Endothelial cell of umbilical vein (primary cell): ENCODE measurements around the gene PLXNB3. TPM values are rescaled to one million over a fixed set of nuclear protein-coding genes. Genes with fewer than 3 reads are reported as not detected.

Source experiments
- BruUV-seq: library from RNA; stranded (reverse); fragments of 400-500 nt; replicated peaks from 2 replicates; lab custom pipeline; 2021; lab: Mats Ljungman, UMichigan
- CTCF ChIA-PET: fragments of 300-600, 350-600 bp; sonication (Branson Sonifier 250); formaldehyde crosslinking; loops from one replicate; lab custom pipeline; 2021; ENCODE audit warnings: antibody characterized with exemption, inconsistent platforms; lab: Charles Lee
- POLR2A ChIA-PET: fragments of 300-600, 350-600 bp; sonication (Branson Sonifier 250); formaldehyde crosslinking; loops from one replicate; lab custom pipeline; 2021; ENCODE audit warnings: antibody characterized with exemption, inconsistent platforms; lab: Charles Lee
- DNase-seq: peaks from one replicate; pipeline ENCODE4 v3.0.0-alpha.2; 2011; ENCODE audit warnings: low read depth, low spot score
- FAIRE-seq: peaks from 2 replicates; lab custom pipeline; 2011; peaks lifted over from hg19 to GRCh38; lab: Jason Lieb, UNC
- H2AFZ ChIP-seq: 2 replicates; pipeline ENCODE4 v1.6.0; 2012; ENCODE audit warnings: low read depth, low read length, control low read depth, inconsistent platforms
- H3K27ac ChIP-seq: 2 replicates; pipeline ENCODE4 v1.5.1; 2011; ENCODE audit warnings: low read depth, mild to moderate bottlenecking, control low read depth, low read length, moderate library complexity; ENCODE audit not compliant: insufficient read depth
- H3K27me3 ChIP-seq, 2 experiments: 2 replicates each; pipeline versions ENCODE4 v1.6.0 to v1.6.1; 2011; ENCODE audit warnings: low read length in 2 of 2, mixed read lengths in 1 of 2; ENCODE audit not compliant: control insufficient read depth in 2 of 2, insufficient read depth in 2 of 2
- H3K36me3 ChIP-seq, 2 experiments: 2 replicates in 1 of 2; 3 replicates in 1 of 2; pipeline ENCODE4 v1.5.1; 2011; ENCODE audit warnings: low read length in 2 of 2, mild to moderate bottlenecking in 1 of 2, moderate library complexity in 1 of 2; ENCODE audit not compliant: control insufficient read depth in 2 of 2, insufficient read depth in 2 of 2; ENCODE audit errors: extremely low read depth in 1 of 2
- H3K4me1 ChIP-seq: 3 replicates; pipeline ENCODE4 v1.5.1; 2011; ENCODE audit warnings: mild to moderate bottlenecking, low read length; ENCODE audit not compliant: control insufficient read depth, insufficient read depth; ENCODE audit errors: extremely low read depth
- H3K4me2 ChIP-seq: 2 replicates; pipeline ENCODE4 v1.6.1; 2011; ENCODE audit warnings: low read length, control low read depth, mixed read lengths; ENCODE audit not compliant: insufficient read depth
- H3K4me3 ChIP-seq, 3 experiments: fragments of 200-600 bp in 1 of 3; sonication (generic), shearing (Covaris generic) in 1 of 3; replicated peaks in 1 of 3; 2 replicates each; pipeline ENCODE4 v1.5.1; 2011 to 2016; ENCODE audit warnings: control low read depth in 3 of 3, low read length in 3 of 3, mild to moderate bottlenecking in 2 of 3, inconsistent platforms in 1 of 3, low read depth in 1 of 3, moderate library complexity in 1 of 3; ENCODE audit not compliant: insufficient read depth in 1 of 3
- H3K79me2 ChIP-seq: 2 replicates; pipeline ENCODE4 v1.6.0; 2012; ENCODE audit warnings: low read length, inconsistent platforms; ENCODE audit not compliant: control insufficient read depth, insufficient read depth
- H3K9ac ChIP-seq: replicated peaks from 2 replicates; pipeline ENCODE3; 2011; ENCODE audit warnings: low read length, control low read depth; ENCODE audit not compliant: insufficient read depth; ENCODE audit errors: extremely low read depth
- H3K9me1 ChIP-seq: replicated peaks from 3 replicates; pipeline ENCODE4 v1.6.0; 2011; ENCODE audit warnings: mild to moderate bottlenecking, low read length; ENCODE audit not compliant: control insufficient read depth, insufficient read depth; ENCODE audit errors: extremely low read depth
- H3K9me3 ChIP-seq: replicated peaks from 2 replicates; pipeline ENCODE4 v1.5.1; 2012; ENCODE audit warnings: low read length, inconsistent platforms; ENCODE audit not compliant: control insufficient read depth, insufficient read depth
- H4K20me1 ChIP-seq: replicated peaks from 2 replicates; pipeline ENCODE3; 2011; ENCODE audit warnings: mild to moderate bottlenecking, low read length; ENCODE audit not compliant: control insufficient read depth, insufficient read depth; ENCODE audit errors: extremely low read depth
- EZH2 ChIP-seq: IDR thresholded peaks from 2 replicates; pipeline ENCODE4 v1.6.1; 2012; ENCODE audit warnings: borderline replicate concordance, low read depth, mild to moderate bottlenecking, moderate library complexity, low read length, inconsistent platforms; ENCODE audit not compliant: severe bottlenecking
- FOS ChIP-seq: IDR thresholded peaks from 2 replicates; pipeline ENCODE4 v1.6.1; 2011; ENCODE audit warnings: mild to moderate bottlenecking, low read length, moderate library complexity, borderline replicate concordance; ENCODE audit not compliant: insufficient read depth
- GATA2 ChIP-seq: IDR thresholded peaks from 2 replicates; pipeline ENCODE4 v1.7.0; 2011; ENCODE audit warnings: low read depth, mild to moderate bottlenecking, moderate library complexity, mixed read lengths, low read length; ENCODE audit not compliant: insufficient read length, insufficient read depth
- JUN ChIP-seq: IDR thresholded peaks from 2 replicates; pipeline ENCODE4 v1.6.1; 2011; ENCODE audit warnings: borderline replicate concordance, low read depth; ENCODE audit not compliant: insufficient read length, insufficient read depth
- MAX ChIP-seq: IDR thresholded peaks from 2 replicates; pipeline ENCODE4 v1.6.1; 2011; ENCODE audit not compliant: insufficient read depth, insufficient read length
- MYC ChIP-seq: IDR thresholded peaks from one replicate; pipeline ENCODE4 v1.6.1; 2011; ENCODE audit warnings: mild to moderate bottlenecking, low read depth, low read length
- POLR2A ChIP-seq: IDR thresholded peaks from 2 replicates; pipeline ENCODE4 v1.6.1; 2012; ENCODE audit warnings: low read depth, mild to moderate bottlenecking, control low read depth, low read length
- POLR2AphosphoS5 ChIP-seq: IDR thresholded peaks from 2 replicates; pipeline ENCODE4 v1.6.1; 2012; ENCODE audit warnings: low read depth, mild to moderate bottlenecking, control low read depth, low read length, moderate library complexity; ENCODE audit not compliant: insufficient read depth
- dilution Hi-C: fragments of 300-500 bp; cut with MboI; formaldehyde crosslinking; loops from one replicate; pipeline ENCODE4 v1.15.0; 2019; ENCODE audit warnings: low sequenced_read_pairs; ENCODE audit not compliant: extremely low pct_ligation_motif_present
- intact Hi-C: fragments of 100-400 bp; cut with micrococcal nuclease; formaldehyde crosslinking; loops from one replicate; pipeline ENCODE4 v1.10.0; 2022
- polyA plus RNA-seq, 4 experiments: library from polyadenylated mRNA; depleted of rRNA in 3 of 4; stranded (reverse) in 3 of 4; unstranded in 1 of 4; fragments of >200 nt; gene quantifications; 2 replicates each; pipeline versions ENCODE4 v1.2.1 to v1.2.3, GENCODE V29; 2011 to 2012; ENCODE audit warnings: missing spikeins in 1 of 4
- total RNA-seq: library from RNA; stranded (reverse); gene quantifications from 2 replicates; pipeline ENCODE4 v1.2.3, GENCODE V29; 2021
- TF ChIP-seq, protein P1 (sequence below), 2 donors: IDR thresholded peaks; 1 replicate in 1 of 2; 2 replicates in 1 of 2; pipeline ENCODE4 v1.5.1; 2011; ENCODE audit warnings: low read length in 2 of 2, mild to moderate bottlenecking in 2 of 2, moderate library complexity in 2 of 2, control low read depth in 1 of 2, inconsistent platforms in 1 of 2, low read depth in 1 of 2; ENCODE audit not compliant: insufficient read depth in 1 of 2; ENCODE audit errors: extremely low read depth in 1 of 2

Gene PLXNB3
- total and polyA plus RNA-seq, 2 donors (not counting 3 experiments of a cell fraction or from before 2014, with no cell fraction given), result 19.0 to 31.4 TPM

DNA sequence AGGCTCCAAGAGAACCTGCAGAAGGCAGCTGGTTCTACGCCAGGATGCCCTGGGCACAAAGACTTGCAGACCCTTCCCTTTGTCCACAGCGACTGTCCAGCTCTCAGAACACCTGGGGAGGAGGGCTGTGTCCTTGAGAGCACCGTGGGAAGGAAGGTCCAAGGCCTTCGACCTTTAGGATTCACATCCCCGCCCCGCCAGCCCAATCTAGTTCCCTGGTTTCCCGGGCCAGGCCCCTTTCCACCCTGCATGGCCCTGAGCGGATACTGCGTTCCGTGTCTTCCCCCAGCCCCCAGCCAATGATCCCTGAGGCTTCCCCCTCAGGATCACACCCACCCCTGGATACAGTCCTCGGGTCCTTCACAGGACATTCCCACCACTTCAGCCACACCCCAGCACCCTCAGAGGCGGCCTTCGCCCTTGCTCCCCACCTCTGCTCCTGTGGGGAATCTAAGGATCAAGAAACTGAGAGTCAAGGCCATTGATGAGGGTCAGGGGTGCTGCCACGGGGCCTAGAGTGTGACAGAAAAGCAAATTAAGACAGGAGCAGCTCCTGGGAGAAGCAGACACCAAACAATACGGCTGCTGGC is 30.3 kb upstream of the PLXNB3 start:
- H3K36me3 ChIP-seq, result no peaks in the 10 kb centered on the region
- FAIRE-seq (no peak), DNase-seq (no peak)
- no peaks in the 10 kb centered on the region for H3K27me3 ChIP-seq
- dilution Hi-C loops (no loop called here), intact Hi-C loops (no loop called here)
- TF ChIP-seq POLR2AphosphoS5 (no peak), JUN (no peak), POLR2A (no peak), MAX (no peak), MYC (no peak), GATA2 (no peak), EZH2 (no peak), FOS (no peak)
- TF ChIP-seq, protein P1, sequence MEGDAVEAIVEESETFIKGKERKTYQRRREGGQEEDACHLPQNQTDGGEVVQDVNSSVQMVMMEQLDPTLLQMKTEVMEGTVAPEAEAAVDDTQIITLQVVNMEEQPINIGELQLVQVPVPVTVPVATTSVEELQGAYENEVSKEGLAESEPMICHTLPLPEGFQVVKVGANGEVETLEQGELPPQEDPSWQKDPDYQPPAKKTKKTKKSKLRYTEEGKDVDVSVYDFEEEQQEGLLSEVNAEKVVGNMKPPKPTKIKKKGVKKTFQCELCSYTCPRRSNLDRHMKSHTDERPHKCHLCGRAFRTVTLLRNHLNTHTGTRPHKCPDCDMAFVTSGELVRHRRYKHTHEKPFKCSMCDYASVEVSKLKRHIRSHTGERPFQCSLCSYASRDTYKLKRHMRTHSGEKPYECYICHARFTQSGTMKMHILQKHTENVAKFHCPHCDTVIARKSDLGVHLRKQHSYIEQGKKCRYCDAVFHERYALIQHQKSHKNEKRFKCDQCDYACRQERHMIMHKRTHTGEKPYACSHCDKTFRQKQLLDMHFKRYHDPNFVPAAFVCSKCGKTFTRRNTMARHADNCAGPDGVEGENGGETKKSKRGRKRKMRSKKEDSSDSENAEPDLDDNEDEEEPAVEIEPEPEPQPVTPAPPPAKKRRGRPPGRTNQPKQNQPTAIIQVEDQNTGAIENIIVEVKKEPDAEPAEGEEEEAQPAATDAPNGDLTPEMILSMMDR (IDR thresholded peaks at IDR 0.05; ENCODE audit: extremely low read depth in 1 of 2, insufficient read depth in 1 of 2, low read depth in 1 of 2, low read length in 2 of 2), result no peak
- H2AFZ ChIP-seq, result no peak overlapping the region
- no peak overlapping the region for H3K9ac ChIP-seq
- H3K9me1 ChIP-seq, result no peaks in the 10 kb centered on the region
- H3K4me2 ChIP-seq, result no peak overlapping the region
- H3K4me1 ChIP-seq, result no peaks in the 10 kb centered on the region
- no peak overlapping the region for H3K27ac ChIP-seq
- BruUV-seq, result no TSS peak
- no peaks in the 10 kb centered on the region for H3K9me3 ChIP-seq
- H3K4me3 ChIP-seq, result no peak overlapping the region
- ChIA-PET CTCF (no interaction called here), POLR2A (no interaction called here)
- H4K20me1 ChIP-seq, result no peaks in the 10 kb centered on the region
- H3K79me2 ChIP-seq, result no peaks in the 10 kb centered on the region
